Neural cell (in vitro differentiated cells): ENCODE data around the gene NDUFV2.

Experiments used
- EP300 ChIP-seq: fragments of 450-650 bp; conservative IDR thresholded peaks from 2 replicates; pipeline ENCODE4 v1.6.1; 2014; ENCODE audit warnings: antibody characterized with exemption, mild to moderate bottlenecking, moderate library complexity; ENCODE audit not compliant: poor library complexity, severe bottlenecking
- EZH2 ChIP-seq: fragments of 200-600, 300-800 bp; shearing (Covaris generic), sonication (generic); IDR thresholded peaks from 2 replicates; pipeline ENCODE4 v1.6.1; 2014; ENCODE audit warnings: antibody characterized with exemption, low read length, borderline replicate concordance, mild to moderate bottlenecking; ENCODE audit not compliant: insufficient read depth, poor library complexity, severe bottlenecking
- MXI1 ChIP-seq: fragments of 450-650 bp; conservative IDR thresholded peaks from 2 replicates; pipeline ENCODE4 v1.6.1; 2014; ENCODE audit warnings: antibody characterized with exemption, mild to moderate bottlenecking; ENCODE audit not compliant: poor library complexity, severe bottlenecking
- SMC3 ChIP-seq: fragments of 450-650 bp; conservative IDR thresholded peaks from 2 replicates; pipeline ENCODE4 v1.6.1; 2014; ENCODE audit warnings: antibody characterized with exemption, mild to moderate bottlenecking, moderate library complexity; ENCODE audit not compliant: poor library complexity
- TF ChIP-seq, protein P1 (sequence below): IDR thresholded peaks from 2 replicates; pipeline ENCODE4 v1.6.1; 2012; ENCODE audit warnings: borderline replicate concordance
- TF ChIP-seq, protein P2 (sequence below): fragments of 450-650 bp; IDR thresholded peaks from 2 replicates; pipeline ENCODE4 v1.5.1; 2014; ENCODE audit warnings: antibody characterized with exemption, mild to moderate bottlenecking, moderate library complexity; ENCODE audit not compliant: poor library complexity, severe bottlenecking

DNA sequence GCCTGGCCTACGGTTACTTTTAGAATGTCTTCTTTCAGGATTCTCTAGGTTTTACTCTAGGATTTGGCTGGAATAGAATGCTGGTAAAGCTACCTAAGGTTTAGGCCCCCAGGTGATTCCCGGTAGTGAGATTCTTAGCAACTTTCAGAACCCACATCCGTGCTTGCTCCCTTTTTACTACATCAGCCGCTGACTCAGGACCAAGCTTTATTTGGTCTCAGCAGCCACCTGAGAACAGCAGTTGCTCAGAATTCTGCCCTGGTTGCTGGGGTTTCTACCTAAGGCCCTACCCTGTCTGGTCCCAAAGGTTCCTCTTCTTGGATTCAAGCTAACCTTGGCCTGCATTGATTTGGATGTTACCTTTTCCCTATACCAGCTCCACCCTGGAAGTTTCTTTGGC, 36.1 kb upstream of the NDUFV2 start:
- TF ChIP-seq EZH2 = no peak
- TF ChIP-seq, protein P1, sequence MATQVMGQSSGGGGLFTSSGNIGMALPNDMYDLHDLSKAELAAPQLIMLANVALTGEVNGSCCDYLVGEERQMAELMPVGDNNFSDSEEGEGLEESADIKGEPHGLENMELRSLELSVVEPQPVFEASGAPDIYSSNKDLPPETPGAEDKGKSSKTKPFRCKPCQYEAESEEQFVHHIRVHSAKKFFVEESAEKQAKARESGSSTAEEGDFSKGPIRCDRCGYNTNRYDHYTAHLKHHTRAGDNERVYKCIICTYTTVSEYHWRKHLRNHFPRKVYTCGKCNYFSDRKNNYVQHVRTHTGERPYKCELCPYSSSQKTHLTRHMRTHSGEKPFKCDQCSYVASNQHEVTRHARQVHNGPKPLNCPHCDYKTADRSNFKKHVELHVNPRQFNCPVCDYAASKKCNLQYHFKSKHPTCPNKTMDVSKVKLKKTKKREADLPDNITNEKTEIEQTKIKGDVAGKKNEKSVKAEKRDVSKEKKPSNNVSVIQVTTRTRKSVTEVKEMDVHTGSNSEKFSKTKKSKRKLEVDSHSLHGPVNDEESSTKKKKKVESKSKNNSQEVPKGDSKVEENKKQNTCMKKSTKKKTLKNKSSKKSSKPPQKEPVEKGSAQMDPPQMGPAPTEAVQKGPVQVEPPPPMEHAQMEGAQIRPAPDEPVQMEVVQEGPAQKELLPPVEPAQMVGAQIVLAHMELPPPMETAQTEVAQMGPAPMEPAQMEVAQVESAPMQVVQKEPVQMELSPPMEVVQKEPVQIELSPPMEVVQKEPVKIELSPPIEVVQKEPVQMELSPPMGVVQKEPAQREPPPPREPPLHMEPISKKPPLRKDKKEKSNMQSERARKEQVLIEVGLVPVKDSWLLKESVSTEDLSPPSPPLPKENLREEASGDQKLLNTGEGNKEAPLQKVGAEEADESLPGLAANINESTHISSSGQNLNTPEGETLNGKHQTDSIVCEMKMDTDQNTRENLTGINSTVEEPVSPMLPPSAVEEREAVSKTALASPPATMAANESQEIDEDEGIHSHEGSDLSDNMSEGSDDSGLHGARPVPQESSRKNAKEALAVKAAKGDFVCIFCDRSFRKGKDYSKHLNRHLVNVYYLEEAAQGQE = no peak
- TF ChIP-seq, protein P2, sequence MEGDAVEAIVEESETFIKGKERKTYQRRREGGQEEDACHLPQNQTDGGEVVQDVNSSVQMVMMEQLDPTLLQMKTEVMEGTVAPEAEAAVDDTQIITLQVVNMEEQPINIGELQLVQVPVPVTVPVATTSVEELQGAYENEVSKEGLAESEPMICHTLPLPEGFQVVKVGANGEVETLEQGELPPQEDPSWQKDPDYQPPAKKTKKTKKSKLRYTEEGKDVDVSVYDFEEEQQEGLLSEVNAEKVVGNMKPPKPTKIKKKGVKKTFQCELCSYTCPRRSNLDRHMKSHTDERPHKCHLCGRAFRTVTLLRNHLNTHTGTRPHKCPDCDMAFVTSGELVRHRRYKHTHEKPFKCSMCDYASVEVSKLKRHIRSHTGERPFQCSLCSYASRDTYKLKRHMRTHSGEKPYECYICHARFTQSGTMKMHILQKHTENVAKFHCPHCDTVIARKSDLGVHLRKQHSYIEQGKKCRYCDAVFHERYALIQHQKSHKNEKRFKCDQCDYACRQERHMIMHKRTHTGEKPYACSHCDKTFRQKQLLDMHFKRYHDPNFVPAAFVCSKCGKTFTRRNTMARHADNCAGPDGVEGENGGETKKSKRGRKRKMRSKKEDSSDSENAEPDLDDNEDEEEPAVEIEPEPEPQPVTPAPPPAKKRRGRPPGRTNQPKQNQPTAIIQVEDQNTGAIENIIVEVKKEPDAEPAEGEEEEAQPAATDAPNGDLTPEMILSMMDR = no peak
- TF ChIP-seq SMC3 = no peak
- TF ChIP-seq MXI1 = no peak
- TF ChIP-seq EP300 = no peak
